ENCODE results near the gene CCDC12.
"Not testable (repeated sequence)": the region's sequence is repeated elsewhere in the genome, so short reads cannot be mapped to it uniquely, and the experiment has no call there.

CCDC12 gene

GRCh38 chr3:46926039-46926438 is 50.5 kb downstream of the CCDC12 start:
- DNase-seq (ENCODE audit: low read depth in 4 of 4, low spot score in 1 of 4) = no peak

- DNase-seq (ENCODE audit: low read depth in 4 of 4, low spot score in 1 of 4) = no peak
Measured at GRCh38 chr3:46925585-46925934, 51.0 kb downstream of the CCDC12 start.

GRCh38 chr3:46924921-46925584 is 51.5 kb downstream of the CCDC12 start:
- no peak for DNase-seq (ENCODE audit: low read depth in 4 of 4, low spot score in 1 of 4)

DNA sequence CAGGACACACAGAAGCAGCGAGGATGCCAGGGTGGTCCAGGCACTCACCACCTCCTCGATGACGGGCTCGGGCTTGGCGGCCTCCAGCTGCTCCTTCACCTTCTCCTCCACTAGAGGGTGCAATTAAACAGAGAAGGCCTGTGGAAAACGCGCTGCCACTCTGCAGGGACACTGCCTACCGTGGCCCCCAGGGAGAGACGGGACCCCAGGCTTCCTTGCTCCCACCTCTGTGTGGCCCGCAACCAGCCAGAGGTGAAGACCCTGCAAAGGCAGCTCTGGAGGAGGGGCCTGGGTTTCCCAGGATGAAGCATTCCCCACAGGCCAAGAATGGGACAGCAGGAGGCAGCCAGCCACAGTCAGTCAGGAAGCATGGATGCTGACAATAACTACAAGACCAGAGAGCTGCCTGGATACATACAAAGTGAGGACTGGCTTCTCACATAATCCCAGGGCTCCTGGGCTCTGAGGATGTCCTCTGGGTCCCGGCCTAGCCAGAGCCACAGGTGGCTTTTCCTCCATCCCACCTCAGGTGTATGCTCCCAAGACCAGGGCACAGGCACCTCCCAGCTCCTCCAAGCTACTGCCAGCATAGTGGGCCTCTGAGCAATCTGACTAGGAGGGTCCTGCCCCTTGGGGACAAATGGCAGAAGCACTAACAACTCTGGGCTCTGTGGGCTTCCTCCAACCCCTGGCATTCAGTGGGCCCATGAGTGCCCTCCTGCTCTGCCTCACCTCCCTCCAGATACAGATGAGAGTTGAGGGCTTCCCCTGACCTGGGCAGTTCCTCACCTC is 52.8 kb downstream of the CCDC12 start:
- no peak for DNase-seq (ENCODE audit: low read depth in 4 of 4, low spot score in 1 of 4)

GRCh38 chr3:46922871-46923558 is 53.5 kb downstream of the CCDC12 start:
- no peak for DNase-seq (ENCODE audit: low read depth in 4 of 4, low spot score in 1 of 4)

DNA sequence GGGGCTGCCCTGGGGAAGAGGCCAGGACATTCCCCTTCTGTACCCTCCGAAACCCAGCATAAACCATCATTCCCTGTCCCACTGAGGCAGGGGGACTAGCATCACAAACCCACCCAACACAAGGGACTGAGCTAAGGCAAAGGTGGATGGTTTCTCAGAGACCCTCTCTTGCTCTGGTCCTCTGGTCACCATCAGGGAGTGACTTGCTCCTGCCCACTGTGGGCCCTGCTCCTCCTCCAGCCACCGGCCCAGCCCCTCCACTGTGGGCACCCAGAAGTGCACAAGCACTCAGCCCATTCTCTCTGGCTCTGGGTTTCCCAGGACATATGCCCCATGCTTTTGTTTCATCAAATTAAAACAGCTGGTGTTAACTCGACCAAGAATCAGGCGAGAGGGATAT is 54.1 kb downstream of the CCDC12 start:
- no peak for DNase-seq (ENCODE audit: low read depth in 4 of 4, low spot score in 1 of 4)

- DNase-seq (ENCODE audit: low read depth in 4 of 4, low spot score in 1 of 4) = no peak
Measured at GRCh38 chr3:46921871-46922271, 54.7 kb downstream of the CCDC12 start.

DNA sequence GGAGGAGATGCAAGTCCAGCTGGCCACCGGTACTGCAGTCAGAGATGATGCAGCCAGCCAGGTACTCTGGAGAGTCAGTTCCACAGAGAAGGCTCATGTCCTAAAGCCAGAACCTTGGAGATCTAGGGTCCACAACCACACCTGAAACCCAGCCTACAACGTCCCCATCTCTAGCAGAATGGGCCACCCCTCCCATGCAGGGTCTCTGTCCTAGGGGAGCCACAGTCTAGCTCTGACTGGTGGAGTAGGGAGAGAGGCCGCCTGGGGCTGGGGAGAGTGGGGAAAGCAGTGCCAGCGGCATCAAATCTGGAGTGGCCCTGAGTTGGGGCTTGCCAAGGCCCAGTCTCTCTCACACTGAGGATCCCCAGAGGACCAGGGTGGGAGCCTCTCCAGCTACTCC is 55.5 kb downstream of the CCDC12 start:
- no peak for DNase-seq (ENCODE audit: low read depth in 4 of 4, low spot score in 1 of 4)

DNA sequence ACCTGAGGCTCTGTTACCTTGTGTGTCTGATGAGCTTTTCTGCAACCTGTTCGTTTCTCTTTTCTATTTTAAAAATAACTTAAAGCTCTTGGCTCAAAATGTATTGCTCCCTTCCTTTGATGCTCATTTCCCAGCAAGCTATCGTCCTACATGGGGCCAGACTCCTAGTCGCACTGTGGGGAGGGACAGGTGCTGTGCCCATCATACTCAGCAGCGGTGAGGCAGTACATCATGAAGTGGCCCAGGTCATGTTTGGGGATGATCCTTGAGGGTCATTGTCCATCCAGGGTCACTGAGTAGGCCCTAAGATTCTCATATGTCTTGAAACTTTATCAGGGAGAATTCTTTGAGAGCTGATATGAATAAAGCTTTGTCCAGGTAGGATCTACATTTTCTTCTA is 57.9 kb downstream of the CCDC12 start:
- no peak for DNase-seq (ENCODE audit: low read depth in 4 of 4, low spot score in 1 of 4)

GRCh38 chr3:46918202-46918601 is 58.3 kb downstream of the CCDC12 start:
- no peak for DNase-seq (ENCODE audit: low read depth in 4 of 4, low spot score in 1 of 4)

DNA sequence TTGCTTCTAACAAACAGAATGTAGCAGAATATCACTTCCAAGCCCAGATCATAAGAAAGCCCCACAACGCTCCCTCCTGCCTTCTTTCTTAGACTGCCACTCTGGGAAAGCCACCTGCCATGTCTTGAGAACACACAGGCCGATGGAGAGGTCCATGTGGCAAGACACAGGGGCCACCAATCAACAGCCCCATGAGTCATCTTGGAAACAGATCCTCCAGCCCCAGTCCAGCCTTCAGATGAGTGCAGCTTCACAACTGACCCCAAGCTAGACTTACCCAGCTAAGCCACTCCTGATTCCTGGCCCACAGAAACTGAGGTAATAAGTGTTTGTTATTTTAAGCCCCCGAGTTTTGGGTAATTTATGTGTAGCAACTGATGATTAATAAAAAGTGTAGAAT is 59.3 kb downstream of the CCDC12 start:
- no peak for DNase-seq (ENCODE audit: low read depth in 4 of 4, low spot score in 1 of 4)

GRCh38 chr3:46916799-46917198 is 59.7 kb downstream of the CCDC12 start:
- no peak for DNase-seq (ENCODE audit: low read depth in 4 of 4, low spot score in 1 of 4)

DNA sequence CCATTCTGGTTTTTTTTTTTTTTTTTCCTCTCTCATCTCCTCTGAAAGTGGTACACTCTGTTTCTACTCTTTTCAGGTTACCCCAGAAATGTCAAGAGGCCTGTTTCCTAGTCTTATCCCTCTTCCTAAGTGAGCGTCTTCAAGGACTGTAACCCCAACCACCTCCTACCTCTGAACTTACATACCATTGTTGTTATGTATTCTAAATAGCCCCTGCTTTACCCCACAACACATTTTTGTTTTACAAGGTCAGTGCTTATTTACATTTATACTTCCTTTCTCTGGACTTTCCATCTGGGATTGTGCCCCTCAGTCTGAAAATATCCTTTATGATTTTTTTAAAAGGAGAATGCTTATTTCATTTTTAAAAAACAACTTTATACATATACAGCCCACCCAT is 60.3 kb downstream of the CCDC12 start:
- no peak for DNase-seq (ENCODE audit: low read depth in 4 of 4, low spot score in 1 of 4)

- no peak for DNase-seq (ENCODE audit: low read depth in 4 of 4, low spot score in 1 of 4)
Measured at GRCh38 chr3:46915297-46915822, 61.2 kb downstream of the CCDC12 start.

- no peak for DNase-seq (ENCODE audit: low read depth in 4 of 4, low spot score in 1 of 4)
Measured at GRCh38 chr3:46914849-46915248, 61.7 kb downstream of the CCDC12 start.

GRCh38 chr3:46913644-46914043 is 62.9 kb downstream of the CCDC12 start:
- no peak for DNase-seq (ENCODE audit: low read depth in 4 of 4, low spot score in 1 of 4)

DNA sequence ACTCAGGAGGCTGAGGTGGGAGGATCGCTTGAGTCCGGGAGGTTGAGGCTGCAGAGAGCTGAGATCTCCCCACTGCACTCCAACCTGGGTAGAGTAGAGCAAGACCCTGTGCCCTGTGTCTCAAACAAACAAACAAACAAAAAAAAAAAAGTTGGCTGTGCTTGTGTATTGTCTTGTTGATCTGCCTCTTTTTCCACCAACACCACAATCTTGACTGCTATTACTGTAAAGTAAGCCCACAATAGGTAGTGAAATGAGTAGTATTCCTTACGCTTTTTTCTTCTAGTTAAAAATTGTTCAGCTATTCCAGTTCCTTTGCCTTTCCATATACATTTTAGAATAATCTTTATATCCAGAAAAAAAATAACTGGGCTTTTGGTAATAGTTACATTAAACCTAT is 63.6 kb downstream of the CCDC12 start:
- DNase-seq (ENCODE audit: low read depth in 4 of 4, low spot score in 1 of 4) = no peak

- DNase-seq (ENCODE audit: low read depth in 4 of 4, low spot score in 1 of 4) = not testable (repeated sequence)
Measured at GRCh38 chr3:46910914-46911313, 65.6 kb downstream of the CCDC12 start.

DNA sequence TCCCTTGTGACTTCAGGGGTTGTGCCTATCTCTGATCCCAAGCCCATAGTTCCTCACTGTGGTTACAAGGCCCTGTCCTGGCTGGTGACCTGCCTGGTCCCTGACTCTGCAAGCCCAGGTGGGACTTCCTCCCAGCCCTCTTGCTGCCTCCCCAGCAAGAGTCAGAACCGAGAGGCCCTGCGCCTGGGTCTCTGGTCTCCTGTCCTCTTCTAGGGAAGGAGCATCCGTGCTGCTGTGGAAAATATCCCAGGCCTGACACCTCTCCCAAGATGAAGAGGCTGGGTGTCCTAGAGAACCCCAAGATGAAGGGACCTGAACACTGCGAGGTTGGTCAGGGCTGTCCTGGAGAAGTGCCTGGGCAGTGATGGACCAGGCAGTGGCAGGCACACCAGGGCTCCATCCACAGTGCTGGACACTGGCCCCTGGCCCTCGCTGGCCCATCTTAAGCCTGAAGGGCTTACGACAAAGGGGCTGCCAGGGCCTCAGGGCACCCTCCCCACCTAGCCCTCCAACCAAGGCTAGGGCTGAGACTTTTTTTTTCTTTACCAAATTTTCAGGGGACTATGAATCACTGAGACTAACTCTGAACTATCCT is 66.3 kb downstream of the CCDC12 start:
- DNase-seq (ENCODE audit: low read depth in 4 of 4, low spot score in 1 of 4) = no peak

DNA sequence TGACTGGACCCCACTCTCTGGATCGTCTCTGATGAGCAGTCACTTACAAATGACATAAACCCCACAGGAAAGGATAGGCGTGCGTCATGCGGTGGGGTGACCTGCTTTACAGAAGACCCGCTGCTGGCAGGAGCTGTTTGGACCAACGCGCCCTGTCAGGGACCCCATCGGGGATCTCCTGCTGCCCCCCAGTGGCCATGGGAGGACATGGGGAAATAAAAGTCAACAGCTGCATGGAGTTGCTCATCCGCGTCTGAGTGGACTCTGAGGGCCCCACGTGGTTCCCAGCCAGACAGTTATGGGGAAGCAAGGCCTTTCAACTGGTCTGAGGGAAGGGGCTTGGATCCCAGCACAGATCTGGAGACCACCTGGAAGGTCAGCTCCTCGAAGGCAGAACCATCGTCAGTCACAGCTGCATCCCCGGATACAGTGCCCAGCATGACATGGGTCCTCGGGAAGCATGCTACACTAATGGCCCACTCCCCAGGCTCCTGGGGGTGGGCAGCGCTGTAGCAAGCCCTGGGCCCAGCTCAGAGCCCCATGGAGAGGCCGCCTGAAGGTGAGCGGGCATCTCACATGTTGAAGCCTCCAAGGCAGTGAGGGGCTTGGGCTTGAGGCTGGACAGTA is 66.9 kb downstream of the CCDC12 start:
- peak; percentile 44 to 74 (median 58) for DNase-seq (ENCODE audit: low read depth in 4 of 4, low spot score in 1 of 4)

DNA sequence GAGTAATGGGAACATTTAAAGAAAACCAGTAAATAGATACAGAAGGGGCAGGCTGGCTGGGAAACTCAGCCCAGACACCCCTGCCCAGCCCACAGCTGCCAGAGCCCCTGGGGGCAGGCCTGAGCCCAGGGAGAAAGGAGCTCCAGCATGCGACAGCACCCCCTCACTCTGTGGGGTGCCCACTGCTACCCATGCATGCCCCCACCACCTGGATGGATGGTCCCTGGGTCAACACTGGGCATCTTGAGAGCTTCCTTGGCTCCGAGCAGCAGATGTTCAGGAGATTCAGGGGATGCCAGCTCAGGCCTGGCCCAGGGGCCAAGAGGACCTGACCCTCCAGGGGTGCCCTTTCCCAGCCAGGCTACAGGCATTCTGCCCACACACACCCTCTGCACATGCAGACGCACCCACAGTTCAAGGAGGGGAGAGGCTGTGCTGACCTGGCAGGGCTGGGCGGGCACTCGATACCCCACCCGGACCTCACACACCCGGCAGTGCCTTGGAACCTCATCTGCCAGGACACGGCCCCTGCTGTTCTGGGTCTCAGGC is 67.5 kb downstream of the CCDC12 start:
- DNase-seq (ENCODE audit: low read depth in 4 of 4, low spot score in 1 of 4) = no peak

All from stimulated activated CD4-positive, alpha-beta T cell treated with anti-CD3 and anti-CD28 coated beads, Interleukin-1b, Interleukin-23, amount 100 ng/mL, for 24 hours (primary cell).